Activated T-cell treated with anti-CD3 and anti-CD28 coated beads, Interleukin-2, amount 50 U/mL, for 24 hours (primary cell): Measurements from ENCODE around the gene RAB12.
"Not testable (repeated sequence)": the region's sequence is repeated elsewhere in the genome, so short reads cannot be mapped to it uniquely, and the experiment has no call there.

Experiments used
- DNase-seq: peaks from one replicate; pipeline ENCODE4 v3.0.0-alpha.2; 2020
- H3K27ac Mint-ChIP-seq: 2 replicates; pipeline ENCODE4 v1.8.0; 2020; ENCODE audit warnings: mild to moderate bottlenecking, mixed read lengths
- H3K27me3 Mint-ChIP-seq: 2 replicates; pipeline ENCODE4 v1.8.0; 2020; ENCODE audit warnings: mixed read lengths
- H3K36me3 Mint-ChIP-seq: 2 replicates; pipeline ENCODE4 v1.8.0; 2020; ENCODE audit warnings: low read depth, mixed read lengths
- H3K4me1 Mint-ChIP-seq: 2 replicates; pipeline ENCODE4 v1.8.0; 2020; ENCODE audit warnings: low read depth, mixed read lengths
- H3K4me3 Mint-ChIP-seq: 2 replicates; pipeline ENCODE4 v1.8.0; 2020; ENCODE audit warnings: mild to moderate bottlenecking, moderate library complexity, mixed read lengths
- H3K9me3 Mint-ChIP-seq: 2 replicates; pipeline ENCODE4 v1.8.0; 2020; ENCODE audit warnings: mixed read lengths

Gene RAB12

GRCh38 chr18:8651478-8652261 lies 42.4 kb downstream of the RAB12 start:
- not testable (repeated sequence) for H3K4me1 Mint-ChIP-seq, H3K4me3 Mint-ChIP-seq, H3K27ac Mint-ChIP-seq, H3K9me3 Mint-ChIP-seq, DNase-seq, H3K36me3 Mint-ChIP-seq
- H3K27me3 Mint-ChIP-seq = peaks cover 37% of the 10 kb centered on the region

DNA sequence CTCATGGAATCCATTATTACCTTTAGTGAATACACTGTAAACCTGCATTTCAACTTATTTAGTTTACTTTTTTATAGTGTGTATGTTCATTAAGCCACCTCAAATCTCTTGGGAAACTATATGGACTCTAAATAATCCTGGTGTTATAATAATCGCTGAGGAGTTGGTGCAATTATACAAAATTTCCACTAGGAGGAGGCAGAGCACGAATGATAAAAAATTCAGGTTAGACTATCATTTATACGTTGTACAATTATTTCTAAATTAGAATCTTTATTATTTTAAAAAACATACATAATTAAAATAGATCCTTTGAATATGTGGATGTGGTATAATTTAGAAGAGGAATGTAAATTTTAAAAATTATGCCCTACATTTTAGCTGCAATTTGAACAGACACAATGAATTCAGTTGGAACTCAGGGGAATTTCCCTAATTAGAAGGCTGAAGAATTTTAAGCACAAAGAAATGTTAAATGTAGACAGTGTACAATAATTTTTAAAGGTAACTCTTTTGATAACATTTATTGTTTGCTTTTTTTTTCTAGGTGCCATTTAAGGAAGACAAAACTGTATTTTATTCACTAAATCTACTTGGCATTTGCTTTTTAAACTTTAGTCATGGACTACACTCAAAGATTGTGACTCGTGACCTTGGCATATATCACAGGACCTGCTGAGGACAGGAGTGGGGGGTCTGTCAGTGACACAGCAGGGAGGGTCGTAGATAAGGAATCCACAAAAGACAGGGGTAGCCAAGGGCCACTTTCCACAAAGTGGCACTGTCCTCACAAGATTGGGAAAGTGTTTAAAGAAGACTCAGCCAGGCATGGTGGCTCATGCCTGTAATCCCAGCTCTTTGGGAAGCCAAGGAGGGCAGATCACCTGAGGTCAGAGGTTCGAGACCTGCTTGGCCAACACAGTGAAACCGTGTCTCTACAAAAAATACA lies 45.5 kb downstream of the RAB12 start:
- H3K4me3 Mint-ChIP-seq = no peak overlapping the region
- H3K36me3 Mint-ChIP-seq = no peaks in the 10 kb centered on the region

GRCh38 chr18:8656232-8656631 lies 47.0 kb downstream of the RAB12 start:
- DNase-seq = no peak
- Mint-ChIP-seq H3K36me3 (no peaks in the 10 kb centered on the region), H3K4me1 (no peaks in the 10 kb centered on the region), H3K4me3 (no peak overlapping the region), H3K27me3 (peaks cover 6% of the 10 kb centered on the region), H3K9me3 (no peaks in the 10 kb centered on the region), H3K27ac (no peak overlapping the region)

More for the DNA sequence above, 45.5 kb downstream of the RAB12 start:
- no peak for DNase-seq
- H3K27ac Mint-ChIP-seq = no peak overlapping the region
- peaks cover 14% of the 10 kb centered on the region for H3K27me3 Mint-ChIP-seq
- no peaks in the 10 kb centered on the region for H3K4me1 Mint-ChIP-seq
- H3K9me3 Mint-ChIP-seq = no peaks in the 10 kb centered on the region

GRCh38 chr18:8657050-8657820 lies 48.0 kb downstream of the RAB12 start:
- H3K27me3 Mint-ChIP-seq = peaks cover 6% of the 10 kb centered on the region
- no peak for DNase-seq
- H3K4me1 Mint-ChIP-seq = peaks cover 2% of the 10 kb centered on the region
- H3K36me3 Mint-ChIP-seq = no peaks in the 10 kb centered on the region
- no peak overlapping the region for H3K27ac Mint-ChIP-seq
- no peak overlapping the region for H3K4me3 Mint-ChIP-seq
- H3K9me3 Mint-ChIP-seq = no peaks in the 10 kb centered on the region

GRCh38 chr18:8657873-8658470 lies 48.7 kb downstream of the RAB12 start:
- no peak for DNase-seq
- Mint-ChIP-seq H3K36me3 (no peaks in the 10 kb centered on the region), H3K27me3 (peaks cover 9% of the 10 kb centered on the region), H3K4me3 (no peak overlapping the region), H3K4me1 (peaks cover 2% of the 10 kb centered on the region), H3K9me3 (no peaks in the 10 kb centered on the region), H3K27ac (no peak overlapping the region)

DNA sequence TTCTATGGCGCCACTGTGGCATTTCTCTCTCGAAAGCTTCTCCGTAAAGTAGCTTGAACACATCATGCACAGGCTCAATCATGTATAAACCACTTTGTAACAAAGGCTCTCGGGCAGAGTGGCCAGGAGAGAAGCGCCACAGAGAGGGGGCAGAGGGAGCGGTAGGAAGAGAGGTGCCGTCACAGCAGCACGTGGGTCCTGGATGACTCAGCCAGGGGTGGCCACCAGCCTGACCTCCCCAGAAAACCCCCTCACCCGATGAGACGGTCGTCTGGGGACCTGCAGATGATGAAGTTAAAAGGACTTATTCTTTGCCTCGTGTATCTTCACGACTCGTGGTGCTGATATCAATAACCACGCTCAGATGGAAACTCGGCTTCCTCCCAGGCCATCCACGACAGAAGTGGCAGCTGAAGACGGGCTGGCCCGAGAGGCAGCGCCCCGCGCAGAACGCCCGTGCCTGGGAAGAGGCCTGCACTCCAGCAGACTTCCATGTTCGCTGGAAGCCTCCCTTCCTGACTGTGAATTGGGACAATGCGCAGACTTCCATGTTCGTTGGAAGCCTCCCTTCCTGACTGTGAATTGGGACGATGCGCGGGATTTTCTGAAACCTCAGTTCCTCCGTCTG lies 49.7 kb downstream of the RAB12 start:
- Mint-ChIP-seq H3K36me3 (no peaks in the 10 kb centered on the region), H3K27ac (no peak overlapping the region), H3K9me3 (no peaks in the 10 kb centered on the region), H3K4me3 (no peak overlapping the region), H3K4me1 (peaks cover 2% of the 10 kb centered on the region), H3K27me3 (peaks cover 15% of the 10 kb centered on the region)
- no peak for DNase-seq

DNA sequence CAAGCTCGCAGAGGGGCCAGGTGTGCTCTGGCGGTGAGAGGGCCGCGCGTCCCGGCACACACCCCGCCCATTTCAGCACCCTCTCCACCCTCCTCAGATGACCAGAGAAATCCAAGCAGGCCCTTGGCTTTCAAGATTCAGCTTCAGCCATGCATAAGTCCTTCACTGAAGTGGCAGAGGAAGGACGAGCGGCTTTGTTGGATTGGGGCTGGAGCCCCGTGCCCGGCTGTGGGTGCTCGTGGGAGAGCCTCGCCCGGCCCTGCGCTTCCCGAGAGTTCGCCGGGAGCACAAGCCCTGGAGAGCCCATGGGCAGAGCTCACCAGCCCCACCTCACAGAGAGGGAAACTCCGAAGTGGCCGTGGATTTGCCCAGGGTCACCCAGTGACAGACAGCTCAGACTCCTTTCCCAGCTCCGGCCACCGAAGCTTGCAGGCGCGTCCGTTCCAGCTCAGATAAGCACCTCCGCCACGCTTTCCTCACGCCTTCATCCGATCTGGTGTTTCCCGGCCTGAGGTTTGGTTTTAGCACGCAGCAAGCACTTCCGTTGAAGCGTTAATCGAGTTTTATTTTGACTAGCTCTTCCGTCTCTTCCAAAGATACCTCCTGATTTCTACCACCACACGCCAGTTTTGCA lies 50.5 kb downstream of the RAB12 start:
- Mint-ChIP-seq H3K27ac (no peak overlapping the region), H3K4me3 (no peak overlapping the region), H3K4me1 (peaks cover 2% of the 10 kb centered on the region), H3K36me3 (no peaks in the 10 kb centered on the region), H3K27me3 (peaks cover 15% of the 10 kb centered on the region), H3K9me3 (no peaks in the 10 kb centered on the region)
- no peak for DNase-seq

GRCh38 chr18:8660316-8660715 lies 51.1 kb downstream of the RAB12 start:
- Mint-ChIP-seq H3K4me3 (no peak overlapping the region), H3K4me1 (peaks cover 2% of the 10 kb centered on the region), H3K36me3 (no peaks in the 10 kb centered on the region), H3K9me3 (no peaks in the 10 kb centered on the region), H3K27me3 (peaks cover 15% of the 10 kb centered on the region), H3K27ac (no peak overlapping the region)
- DNase-seq = no peak

DNA sequence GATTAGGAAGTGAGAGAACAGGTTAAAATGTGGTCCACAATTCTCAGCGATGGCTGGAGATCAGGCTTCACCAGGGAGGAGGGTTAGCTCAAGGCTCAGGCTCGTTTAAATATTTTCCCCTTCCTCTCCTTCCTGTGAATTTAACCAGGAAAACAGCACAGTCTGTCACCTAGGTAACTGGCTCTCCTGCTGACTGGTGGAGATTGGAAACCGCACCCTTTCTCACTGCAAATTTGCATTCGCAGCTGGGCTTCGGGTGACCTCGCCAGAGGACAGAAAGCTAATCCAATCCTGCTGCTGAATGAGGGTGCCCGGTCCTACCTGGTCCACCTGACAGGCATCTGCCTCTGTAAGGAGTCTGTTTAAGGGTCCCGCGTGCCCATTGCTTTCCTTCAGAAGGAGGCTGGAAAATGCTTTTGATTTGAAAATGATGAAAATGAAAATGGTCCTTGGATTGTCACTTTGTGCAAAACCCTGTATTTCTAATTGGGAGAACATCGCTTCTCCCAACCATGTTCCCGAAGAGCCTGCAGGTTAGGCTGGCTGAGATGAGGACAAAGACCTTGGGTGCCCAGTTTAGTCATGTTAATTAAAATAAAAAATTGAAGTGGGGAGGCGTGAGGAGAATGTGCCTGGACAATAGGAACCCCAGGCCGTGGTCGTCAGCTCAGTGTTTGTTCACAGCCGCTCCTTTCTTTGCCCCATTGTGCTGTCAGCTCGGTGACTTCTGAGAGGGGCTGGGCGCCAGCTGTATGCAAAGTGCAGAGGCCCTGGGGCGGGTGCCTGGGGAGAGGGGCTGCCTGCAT lies 52.7 kb downstream of the RAB12 start:
- no peak overlapping the region for H3K4me3 Mint-ChIP-seq
- H3K27ac Mint-ChIP-seq = no peak overlapping the region
- no peaks in the 10 kb centered on the region for H3K9me3 Mint-ChIP-seq
- H3K4me1 Mint-ChIP-seq = peaks cover 2% of the 10 kb centered on the region
- H3K36me3 Mint-ChIP-seq = no peaks in the 10 kb centered on the region
- DNase-seq = no peak
- peaks cover 12% of the 10 kb centered on the region for H3K27me3 Mint-ChIP-seq

DNA sequence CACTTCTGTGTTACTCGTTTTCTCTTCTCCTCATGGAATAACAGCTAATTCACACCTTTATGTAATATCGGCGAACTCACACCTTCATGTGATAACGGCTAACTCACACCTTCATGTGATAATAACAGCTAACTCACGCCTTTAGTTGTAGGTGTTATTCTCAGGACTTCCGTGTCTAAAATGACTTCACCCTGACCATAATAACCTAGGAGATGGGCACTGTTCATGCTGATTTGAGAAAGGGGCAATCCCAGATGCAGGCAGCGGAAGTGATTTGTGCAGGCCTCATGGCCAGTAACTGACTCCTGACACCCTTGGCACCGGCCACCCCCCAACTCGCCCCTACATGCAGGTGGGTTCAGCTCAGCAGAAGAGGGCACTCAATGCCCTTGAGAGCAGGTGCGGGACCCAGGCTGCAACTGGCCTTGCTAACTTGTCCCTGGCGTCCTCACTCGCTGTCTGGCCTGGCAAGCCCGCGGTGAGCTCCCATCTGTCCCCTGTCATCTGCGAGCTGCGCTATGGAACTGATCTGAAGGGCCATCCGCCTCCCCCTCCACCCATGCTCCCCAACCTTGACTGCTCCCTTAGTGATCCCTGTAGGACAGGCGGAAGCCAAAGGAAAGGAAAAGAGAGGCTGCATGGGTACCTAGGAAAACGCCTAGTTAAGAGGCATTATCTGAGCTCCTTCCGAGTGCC lies 53.5 kb downstream of the RAB12 start:
- no peak for DNase-seq
- H3K27ac Mint-ChIP-seq = no peak overlapping the region
- no peaks in the 10 kb centered on the region for H3K9me3 Mint-ChIP-seq
- H3K27me3 Mint-ChIP-seq = peaks cover 12% of the 10 kb centered on the region
- H3K36me3 Mint-ChIP-seq = no peaks in the 10 kb centered on the region
- H3K4me1 Mint-ChIP-seq = peaks cover 2% of the 10 kb centered on the region
- H3K4me3 Mint-ChIP-seq = no peak overlapping the region

DNA sequence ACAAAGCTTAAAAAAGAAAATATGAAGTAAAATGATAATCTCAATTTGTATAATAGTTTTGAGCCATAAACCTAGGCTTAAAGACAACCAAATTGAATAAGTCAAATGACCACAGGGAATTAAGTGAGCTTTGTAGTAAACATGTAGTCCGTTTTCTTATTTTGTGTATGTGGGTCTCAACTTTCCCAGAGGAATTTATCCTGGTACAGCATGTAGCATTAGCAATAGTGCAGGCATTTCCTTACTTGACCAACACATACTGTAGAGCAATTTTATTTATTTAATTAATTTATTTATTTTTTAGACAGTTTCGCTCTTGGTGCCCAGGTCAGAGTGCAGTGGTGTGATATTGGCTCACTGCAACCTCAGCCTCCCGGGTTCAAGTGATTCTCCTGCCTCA lies 58.6 kb downstream of the RAB12 start:
- Mint-ChIP-seq H3K27ac (no peak overlapping the region), H3K27me3 (peaks cover 10% of the 10 kb centered on the region), H3K9me3 (no peaks in the 10 kb centered on the region), H3K36me3 (no peaks in the 10 kb centered on the region), H3K4me3 (no peak overlapping the region), H3K4me1 (no peaks in the 10 kb centered on the region)
- DNase-seq = no peak

GRCh38 chr18:8668381-8668780 lies 59.1 kb downstream of the RAB12 start:
- H3K4me1 Mint-ChIP-seq = no peaks in the 10 kb centered on the region
- no peak overlapping the region for H3K4me3 Mint-ChIP-seq
- no peak overlapping the region for H3K27ac Mint-ChIP-seq
- H3K36me3 Mint-ChIP-seq = no peaks in the 10 kb centered on the region
- peaks cover 4% of the 10 kb centered on the region for H3K27me3 Mint-ChIP-seq
- no peak for DNase-seq
- no peaks in the 10 kb centered on the region for H3K9me3 Mint-ChIP-seq
